ENCODE measurements around the gene ZYG11B.
A peak's percentile ranks its signal among the peaks of the same experiment; 100 is the strongest.
"Not testable (repeated sequence)": the region's sequence is repeated elsewhere in the genome, so short reads cannot be mapped to it uniquely, and the experiment has no call there.

Gene ZYG11B

DNA sequence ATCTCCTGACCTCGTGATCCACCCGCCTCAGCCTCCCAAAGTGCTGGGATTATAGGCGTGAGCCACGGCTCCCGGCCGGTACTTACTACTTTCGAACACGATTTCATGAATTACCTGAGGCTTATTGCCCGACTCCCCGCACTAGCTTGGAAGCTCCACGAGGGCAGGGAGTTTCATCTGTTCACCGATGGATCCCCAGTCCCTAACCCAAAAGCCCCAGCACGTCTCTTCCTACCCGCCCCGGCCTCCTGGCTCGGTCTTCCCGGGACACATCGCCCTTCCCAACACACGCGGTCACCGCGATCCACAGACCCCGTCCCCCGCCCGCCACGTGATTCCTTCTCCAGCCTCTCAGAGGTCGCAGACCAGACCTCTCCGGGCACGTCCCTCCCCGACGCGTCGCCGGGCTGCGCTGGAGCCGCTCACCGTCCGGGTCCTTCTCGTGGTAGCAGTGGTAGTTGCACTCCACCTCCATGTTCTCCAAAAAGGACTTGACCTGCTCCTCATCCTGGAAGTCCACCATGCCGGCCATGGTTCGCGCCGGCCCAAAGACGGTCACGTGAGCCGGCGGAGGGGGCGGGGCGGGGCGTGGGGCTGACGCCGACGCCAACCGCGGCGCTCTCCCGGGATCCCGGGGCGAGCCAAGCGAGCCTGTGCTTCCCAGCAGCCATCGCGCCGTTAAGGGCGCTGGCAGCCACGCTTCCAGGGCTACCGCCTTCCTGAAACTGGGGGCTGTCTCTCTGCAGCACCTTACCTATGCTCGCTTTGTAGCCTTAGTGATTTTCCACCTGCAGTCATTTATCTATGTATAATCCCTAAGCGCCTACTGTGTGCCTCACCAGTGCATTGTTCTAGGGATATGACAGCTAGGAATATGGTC is 28.2 kb upstream of the ZYG11B start, which contains the start of gene COA7:
TSS of gene COA7 (minus strand) at position 553 of the 880 bp plus-strand sequence. CDS start at position 532, 21 bp downstream.
- TF ChIP-seq ZNF274 (IDR thresholded peaks at IDR 0.05; ENCODE audit: low read depth, low read length), result no peak
- H3K4me3 ChIP-seq (ENCODE audit: low read length), result peak within 1 kb of the TSS; percentile 77

DNA sequence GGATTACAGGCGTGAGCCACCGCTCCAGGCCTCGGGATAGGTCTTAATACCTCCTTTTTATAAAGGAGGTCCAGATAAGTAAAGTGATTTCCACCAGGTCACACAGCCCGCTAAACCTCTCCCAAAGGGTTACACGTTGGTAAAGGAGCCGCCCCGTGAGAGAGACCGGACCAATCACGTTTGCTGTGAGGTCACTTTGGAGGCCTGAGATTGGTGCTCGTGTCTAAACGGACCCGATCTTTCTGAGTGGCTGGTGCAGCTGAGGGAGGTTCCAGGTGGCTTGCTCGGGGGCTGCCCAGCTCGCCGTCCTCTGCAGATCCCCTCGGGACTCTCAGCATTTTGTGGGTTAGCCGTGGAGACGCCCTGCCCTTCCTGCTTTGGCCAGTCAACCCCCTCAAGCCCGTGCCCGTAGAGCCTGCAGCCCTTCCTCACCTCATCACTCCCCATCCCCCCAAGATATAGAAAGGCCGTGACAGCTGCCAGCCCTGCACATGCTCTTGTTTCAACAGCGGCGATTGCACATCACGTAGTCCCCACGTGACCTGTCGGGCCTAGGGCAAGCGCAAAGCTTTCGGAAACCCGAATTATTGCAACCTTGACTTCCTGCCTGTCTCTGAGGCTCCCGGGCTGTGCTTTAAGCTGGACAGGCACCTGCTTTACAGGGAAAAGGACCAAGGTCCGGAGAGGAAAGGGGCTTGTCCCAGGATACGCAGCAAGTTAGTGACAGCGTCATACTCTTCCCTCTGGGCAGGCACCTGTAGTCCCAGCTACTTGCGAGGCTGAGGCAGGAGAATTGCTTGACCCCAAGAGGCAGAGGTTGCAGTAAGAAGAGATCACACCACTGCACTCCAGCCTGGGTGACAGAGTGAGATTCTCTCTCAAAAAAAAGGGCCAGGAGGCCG is 23.1 kb upstream of the ZYG11B start:
- no peak for TF ChIP-seq ZNF274 (IDR thresholded peaks at IDR 0.05; ENCODE audit: low read depth, low read length)
- H3K4me3 ChIP-seq (ENCODE audit: low read length), result peak overlapping the region; percentile 35; the same call in 1 of the 2 replicates

DNA sequence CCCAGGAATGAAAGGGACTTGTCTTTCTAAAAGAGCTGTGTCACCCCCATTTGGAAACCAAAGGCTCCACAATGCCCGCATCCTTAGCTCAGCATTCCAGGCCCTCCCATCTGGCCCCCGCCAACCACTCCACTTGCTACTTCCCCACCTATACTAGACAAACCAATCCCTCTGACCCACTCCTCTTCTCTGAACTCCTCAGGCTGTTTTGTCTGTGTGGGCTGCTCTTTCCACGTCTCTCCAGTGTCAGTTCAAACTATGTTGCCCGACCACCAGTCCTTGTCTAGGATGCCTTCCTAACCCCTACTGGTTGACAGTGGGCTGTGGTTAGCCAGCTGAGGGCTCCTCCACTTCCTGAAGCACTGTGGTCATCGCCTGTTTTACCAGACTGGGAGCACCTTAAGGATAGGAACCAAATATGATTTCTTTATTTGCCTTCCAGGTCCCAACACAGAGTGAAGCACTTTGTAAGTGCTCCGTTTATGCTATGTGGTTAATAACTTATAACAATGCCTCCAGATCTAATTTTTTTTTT is 20.1 kb upstream of the ZYG11B start:
- H3K4me3 ChIP-seq (ENCODE audit: low read length), result no peak overlapping the region
- TF ChIP-seq ZNF274 (IDR thresholded peaks at IDR 0.05; ENCODE audit: low read depth, low read length), result no peak

DNA sequence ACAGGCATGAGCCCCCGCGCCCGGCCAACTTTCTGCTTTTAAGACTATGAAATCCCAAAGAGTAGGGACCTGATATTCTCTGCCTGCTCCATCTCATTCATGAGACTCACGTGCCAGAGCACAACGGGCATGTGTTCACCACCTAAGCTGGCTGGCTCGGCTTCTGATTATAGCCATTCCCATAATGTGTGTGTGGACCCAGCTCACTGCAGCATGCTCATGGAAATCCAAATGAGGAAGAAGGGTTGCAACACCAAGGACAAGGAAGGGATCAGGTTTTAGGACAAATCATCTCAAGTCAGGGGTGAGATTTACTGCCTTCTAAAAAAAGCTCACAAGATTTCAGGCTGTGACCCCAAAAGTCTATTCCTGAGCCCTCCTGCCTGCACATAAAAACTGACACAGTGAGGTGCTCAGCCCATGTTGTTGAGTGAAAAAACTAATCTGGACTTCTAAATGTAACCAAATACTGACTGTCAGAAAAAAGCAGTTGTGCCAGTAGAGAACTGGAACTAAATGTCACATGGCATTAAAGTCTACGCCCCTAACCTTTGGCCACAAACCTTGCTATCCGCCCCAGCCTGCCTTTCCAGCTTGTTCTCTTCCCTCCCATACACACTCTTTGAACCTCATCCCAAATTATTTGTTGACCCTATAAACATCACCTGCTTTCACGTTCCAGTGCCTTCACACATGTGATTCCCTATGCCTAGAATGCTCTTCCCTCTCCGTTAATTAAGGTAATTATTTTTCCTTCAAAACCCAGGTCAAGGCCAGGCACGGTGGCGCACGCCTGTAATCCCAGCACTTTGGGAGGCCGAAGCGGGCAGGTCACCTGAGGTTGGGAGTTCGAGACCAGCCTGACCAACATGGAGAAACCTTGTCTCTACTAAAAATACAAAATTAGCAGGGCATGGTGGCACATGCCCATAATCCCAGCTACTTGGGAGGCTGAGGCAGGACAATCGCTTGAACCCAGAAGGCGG is 19.0 kb upstream of the ZYG11B start:
- H3K4me3 ChIP-seq (ENCODE audit: low read length), result no peak overlapping the region
- no peak for TF ChIP-seq ZNF274 (IDR thresholded peaks at IDR 0.05; ENCODE audit: low read depth, low read length)

DNA sequence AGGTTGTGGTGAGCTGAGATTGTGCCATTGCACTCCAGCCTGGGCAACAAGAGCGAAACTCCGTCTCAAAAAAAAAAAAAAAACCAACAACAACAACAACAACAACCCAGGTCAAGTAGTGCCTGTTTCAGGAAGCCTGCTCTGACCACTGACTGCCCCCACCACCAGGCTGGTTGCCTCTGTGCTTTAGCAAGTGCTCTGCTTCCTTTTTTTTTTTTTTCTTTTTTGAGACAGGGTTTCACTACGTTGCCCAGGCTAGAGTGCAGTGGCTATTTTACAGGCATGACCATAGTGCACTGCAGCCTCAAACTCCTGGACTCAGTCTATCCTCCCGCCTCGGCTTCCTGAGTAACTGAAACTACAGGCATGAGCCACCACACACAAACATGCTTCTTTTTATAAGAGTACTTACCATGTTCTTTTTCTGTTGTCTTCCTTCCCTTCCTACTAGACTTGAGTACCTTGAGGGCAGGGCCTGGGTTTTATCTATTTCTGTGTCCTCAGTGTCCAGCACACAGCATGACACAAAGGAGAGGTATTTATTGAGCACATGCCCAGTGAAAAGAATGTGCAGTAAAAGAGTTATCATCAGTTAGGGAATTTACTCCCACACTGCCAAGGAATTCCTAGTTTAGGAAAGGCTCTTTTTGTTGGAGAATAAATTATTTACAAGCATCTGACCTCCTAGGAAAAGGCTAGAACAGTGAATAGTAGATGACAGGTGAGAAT is 18.2 kb upstream of the ZYG11B start:
- no peak for TF ChIP-seq ZNF274 (IDR thresholded peaks at IDR 0.05; ENCODE audit: low read depth, low read length)
- H3K4me3 ChIP-seq (ENCODE audit: low read length), result no peak overlapping the region

DNA sequence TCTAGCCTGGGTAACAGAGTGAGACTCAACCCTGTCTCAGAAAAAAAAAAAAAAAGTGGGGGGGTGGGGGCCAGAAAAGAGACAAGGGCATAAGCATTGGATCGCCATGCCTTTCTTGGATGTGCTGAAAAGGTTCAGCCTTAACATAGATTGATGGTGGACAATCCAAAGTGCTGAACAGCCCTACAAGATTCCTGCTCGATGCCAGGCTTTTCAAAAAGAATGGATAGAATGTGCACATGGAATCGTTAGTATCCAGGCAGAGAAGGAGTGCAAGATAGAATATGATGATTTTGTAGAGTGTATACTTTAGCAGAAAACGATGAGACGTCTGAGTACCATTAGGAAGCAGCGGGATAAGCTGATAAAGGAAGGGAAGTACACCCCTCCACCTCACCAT is 17.2 kb upstream of the ZYG11B start:
- no peak for TF ChIP-seq ZNF274 (IDR thresholded peaks at IDR 0.05; ENCODE audit: low read depth, low read length)
- H3K4me3 ChIP-seq (ENCODE audit: low read length), result no peak overlapping the region

DNA sequence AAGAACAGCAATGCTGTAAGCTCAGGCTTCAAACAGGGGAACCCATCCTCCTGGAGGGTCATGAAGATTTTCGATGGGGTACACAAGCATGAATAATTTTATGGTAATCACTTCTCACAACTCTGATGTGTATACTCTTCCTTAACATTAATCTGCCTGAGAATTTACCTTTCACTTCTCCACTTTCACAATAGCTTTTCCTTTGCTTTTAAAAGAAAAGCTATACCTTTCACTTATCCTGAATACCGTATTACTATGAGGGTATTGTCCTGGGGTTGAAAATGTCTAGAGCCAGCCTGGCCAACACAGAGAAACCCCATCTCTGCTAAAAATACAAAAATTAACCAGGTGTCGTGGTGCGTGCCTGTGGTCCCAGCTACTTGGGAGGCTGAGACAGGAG is 12.7 kb upstream of the ZYG11B start:
- H3K4me3 ChIP-seq (ENCODE audit: low read length), result no peak overlapping the region
- no peak for TF ChIP-seq ZNF274 (IDR thresholded peaks at IDR 0.05; ENCODE audit: low read depth, low read length)

DNA sequence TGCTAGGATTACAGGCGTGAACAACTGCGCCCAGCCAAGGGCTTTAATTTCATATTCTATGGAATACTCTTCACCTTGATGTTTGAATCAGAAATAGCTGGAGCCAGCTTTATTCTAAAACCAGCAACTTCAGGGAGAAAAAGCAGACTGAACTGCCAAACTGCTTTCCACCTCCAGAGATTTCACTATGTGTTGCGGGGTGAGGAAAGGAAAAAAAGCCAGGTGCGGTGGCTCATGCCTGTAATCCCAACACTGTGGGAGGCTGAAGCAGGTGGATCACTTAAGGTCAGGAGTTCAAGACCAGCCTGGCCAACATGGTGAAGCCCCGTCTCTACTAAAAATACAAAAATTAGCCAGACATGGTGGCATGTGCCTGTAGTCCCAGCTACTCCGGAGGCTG is 11.0 kb upstream of the ZYG11B start:
- not testable (repeated sequence) for H3K4me3 ChIP-seq (ENCODE audit: low read length)

DNA sequence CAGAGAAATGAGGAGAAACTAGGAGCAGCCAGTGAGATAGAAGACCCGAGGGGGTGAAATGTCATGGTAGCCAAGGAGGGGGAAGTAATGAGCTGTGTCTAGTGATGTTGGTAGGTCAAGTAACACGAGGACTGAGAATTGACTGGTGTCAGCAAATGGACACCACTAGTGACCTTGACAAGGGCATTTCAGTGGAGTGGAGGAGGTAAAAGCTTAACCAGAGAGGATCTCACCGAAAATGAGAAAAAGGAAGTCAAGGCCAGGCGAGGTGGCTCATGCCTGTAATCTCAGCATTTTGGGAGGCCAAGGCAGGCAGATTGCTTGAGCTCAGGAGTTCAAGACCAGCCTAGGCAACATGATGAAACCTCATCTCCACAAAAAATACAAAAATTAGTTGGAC is 3.0 kb upstream of the ZYG11B start:
- H3K4me3 ChIP-seq (ENCODE audit: low read length), result no peak overlapping the region
- TF ChIP-seq ZNF274 (IDR thresholded peaks at IDR 0.05; ENCODE audit: low read depth, low read length), result no peak

DNA sequence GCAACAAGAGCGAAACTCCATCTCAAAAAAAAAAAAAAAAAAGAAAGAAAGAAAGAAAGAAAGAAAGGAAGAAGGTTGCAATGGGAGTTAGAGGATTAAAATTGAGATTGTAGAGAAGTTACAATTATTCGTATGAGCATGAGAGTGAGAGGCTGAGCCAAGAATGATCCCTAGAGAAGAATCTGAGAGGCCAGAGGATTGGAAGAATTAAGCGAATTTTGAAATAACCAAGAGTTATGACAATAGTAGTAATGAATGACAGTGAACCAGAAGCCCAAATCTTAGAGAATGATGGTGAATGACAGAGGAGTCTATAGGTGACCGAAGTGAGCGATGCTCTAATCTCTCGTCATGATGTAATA is 369 bp upstream of the ZYG11B start:
- H3K4me3 ChIP-seq (ENCODE audit: low read length), result peak overlapping the region; percentile 48
- no peak for TF ChIP-seq ZNF274 (IDR thresholded peaks at IDR 0.05; ENCODE audit: low read depth, low read length)

DNA sequence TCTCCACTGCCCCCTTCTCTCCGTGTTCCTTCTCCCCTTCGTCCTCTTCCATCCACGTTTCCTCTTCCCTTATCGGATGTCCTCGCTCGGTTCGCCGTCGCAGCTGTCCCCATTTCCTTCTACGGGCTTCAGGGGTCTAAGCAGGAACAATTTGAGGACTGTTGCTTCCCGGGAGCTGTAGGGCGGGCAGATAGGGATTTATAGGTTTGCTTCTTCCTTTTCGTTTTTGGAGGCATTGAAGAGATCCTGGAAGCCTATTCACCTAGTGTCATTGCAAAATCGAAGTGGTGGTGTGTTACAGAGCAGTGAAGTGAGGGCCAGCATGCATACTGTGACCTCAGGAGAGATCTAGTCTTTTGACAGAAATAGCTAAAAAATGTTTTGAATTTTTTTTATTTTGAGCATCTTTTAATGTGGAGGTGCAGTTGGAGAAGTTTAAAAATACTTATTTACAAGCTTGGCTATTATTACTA is 897 bp downstream of the ZYG11B start:
- TF ChIP-seq ZNF274 (IDR thresholded peaks at IDR 0.05; ENCODE audit: low read depth, low read length), result no peak
- peak overlapping the region; percentile 94 for H3K4me3 ChIP-seq (ENCODE audit: low read length)

DNA sequence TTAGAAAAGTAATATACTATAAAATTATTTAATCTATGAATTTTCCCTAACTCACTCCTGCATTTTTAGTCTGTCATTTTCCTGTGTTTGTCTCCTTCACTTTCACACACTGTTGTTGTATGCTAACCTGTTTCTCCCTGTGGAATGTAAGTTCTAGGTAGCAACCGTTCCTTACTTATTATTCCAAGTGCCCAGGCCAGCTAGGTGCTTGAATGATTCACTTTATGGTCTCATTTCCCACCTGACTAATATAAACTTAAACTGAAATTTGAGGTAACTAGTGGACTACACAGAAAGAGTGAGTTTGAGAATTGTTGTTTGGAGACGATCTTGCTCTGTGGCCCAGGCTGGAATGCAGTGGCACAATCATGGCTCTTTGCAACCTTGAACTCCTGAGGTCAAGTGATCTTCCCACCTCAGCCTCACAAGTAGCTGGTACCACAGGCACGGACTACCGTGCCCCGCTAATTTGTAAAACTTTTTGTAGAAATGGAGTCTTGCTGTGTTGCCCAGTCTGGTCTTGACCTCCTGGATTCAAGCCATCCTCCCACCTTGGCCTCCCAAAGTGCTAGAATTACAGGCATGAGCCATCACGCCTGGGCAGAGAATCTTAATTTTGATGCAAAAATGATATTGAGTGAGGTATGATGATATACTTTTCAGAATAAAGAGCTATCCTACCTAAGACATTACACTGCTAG is 1.9 kb downstream of the ZYG11B start:
- no peak for TF ChIP-seq ZNF274 (IDR thresholded peaks at IDR 0.05; ENCODE audit: low read depth, low read length)
- H3K4me3 ChIP-seq (ENCODE audit: low read length), result no peak overlapping the region; the same call in 1 of the 2 replicates
